Right forelimb (tissue), 1 donor: ENCODE measurements around the gene USP6NL.

Experiments
- DNase-seq: peaks from one replicate; pipeline ENCODE4 v3.0.0-alpha.2; 2018

Gene USP6NL

DNA sequence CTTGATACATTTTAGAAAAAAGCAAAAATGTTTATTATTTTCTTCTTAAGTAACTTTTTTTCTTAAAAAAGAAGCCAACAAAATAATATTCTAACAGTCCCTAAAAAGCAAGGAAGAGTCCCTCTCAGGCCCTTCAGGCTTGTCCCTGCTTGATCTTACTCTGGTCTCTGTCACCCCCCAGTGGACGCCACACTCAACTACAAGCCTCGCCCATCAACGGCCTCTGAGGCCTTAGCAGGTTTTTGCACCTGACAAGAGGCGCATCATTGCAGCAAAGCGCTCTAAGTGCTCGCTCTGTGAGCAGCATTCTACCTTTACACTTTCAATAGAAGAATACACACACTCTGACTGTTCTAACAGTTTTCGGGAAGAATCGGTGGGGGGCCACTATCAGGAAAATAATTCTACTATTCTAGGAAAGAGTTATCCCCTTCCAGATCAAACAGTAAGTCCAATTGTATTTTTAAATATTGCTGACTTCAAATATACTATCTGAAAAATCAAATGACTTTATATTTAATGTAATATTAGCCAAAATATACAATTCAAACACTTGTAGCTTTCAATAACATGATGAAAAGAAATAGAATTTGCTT is 139.2 kb downstream of the USP6NL start:
- DNase-seq = peak; percentile 66

DNA sequence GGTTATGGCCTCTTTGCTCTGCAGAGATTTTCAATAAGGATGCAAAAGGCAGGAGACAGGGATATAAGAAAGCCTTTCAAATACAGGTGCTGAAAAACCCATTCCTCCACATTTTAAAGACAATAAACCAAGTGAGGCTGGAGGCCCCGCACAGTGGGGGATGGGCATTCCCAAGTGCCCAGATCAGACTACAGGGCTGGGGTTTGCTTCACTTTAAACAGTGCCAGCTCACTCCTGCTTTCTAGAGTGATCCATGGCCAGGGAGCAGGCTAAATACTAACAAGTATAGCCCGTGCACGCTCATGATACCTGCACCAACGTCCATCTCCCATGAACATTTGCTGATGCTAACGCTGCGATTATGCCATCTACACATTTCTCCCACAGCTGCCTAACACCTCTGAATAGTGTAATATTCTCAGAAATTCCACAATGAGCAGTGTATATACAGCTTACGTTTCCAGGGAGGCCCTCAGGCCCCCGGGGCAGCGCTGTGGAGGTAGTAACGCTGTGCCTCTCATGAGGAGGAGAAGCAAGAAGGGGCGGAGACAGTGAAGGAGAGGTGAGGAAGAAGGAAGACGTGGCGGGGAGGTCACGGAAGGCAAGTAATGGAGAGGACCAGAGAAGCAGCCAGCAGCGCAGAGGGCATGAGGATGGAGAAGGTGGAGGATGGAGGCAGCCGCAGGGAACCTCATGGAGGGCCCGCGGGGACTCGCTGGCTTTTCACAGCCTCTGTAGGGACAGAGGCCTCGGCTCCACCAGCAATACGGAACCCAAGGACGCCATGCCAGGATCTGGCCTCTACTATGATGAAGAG is 141.7 kb downstream of the USP6NL start:
- DNase-seq = no peak

DNA sequence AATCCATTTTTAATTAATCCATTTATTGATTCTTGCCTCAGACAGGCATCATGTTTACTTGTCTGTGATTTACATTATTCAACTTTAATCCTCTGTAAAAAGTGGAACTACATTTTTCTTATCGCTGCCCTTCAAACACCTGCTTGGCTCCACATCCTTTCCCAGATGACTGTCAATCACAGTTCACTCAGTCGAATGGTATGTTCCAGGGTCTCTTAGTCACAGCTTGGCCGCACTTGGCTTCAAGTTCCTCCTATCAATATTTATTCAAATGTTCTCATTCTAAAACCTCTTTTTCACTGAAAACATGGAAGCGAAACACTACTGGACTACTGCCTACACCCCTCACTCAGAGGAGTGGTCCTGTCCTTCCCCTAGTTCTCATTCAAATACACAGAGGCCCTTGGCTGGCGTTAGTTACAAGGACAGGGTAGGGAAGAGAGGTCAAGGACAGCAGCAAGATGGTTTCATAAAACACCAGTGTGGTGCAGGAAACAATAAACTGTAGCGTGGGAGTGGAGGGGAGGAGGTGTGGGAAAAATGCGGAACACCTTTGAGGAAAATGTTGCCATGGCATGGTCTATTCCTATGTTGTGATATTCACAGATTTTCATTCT is 143.2 kb downstream of the USP6NL start:
- DNase-seq = no peak

DNA sequence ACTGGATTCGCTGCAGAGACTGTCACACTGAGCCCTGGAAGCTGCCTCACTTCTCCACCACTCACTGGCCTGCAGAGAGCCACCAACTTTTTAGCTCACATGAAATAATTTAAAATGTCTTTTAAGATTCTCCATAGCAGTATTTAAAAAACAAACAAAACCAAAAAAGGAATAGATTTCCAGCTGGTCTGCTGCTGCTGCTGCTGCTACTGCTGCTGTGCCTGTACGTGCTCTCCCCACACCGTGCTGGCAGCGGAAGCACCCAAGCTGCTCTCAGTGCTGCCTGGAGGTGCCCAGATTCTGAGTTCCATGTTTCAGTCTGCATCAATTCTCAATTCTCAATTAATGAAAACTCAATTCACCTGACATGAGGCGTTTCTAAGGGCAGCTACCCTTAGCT is 146.0 kb downstream of the USP6NL start:
- no peak for DNase-seq

DNA sequence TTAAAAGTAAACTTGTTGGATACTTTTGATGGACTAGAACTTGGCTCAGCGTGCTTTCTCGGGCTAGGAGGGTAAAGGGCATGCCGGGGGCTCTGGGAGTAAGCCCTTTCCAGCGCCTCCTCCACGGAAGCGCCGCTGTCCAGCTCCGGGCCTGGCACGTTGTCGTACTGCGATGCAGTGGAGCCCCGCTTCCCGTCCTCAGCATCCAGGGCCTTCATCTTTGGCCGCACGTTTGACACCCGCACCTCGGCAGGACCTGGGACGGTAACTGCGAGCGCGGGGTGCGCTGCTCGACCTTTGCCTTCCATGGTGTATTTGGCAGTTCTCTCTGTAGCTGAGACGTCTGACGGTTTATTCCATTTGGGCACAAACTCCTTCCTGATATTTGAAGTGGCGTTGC is 148.3 kb downstream of the USP6NL start:
- DNase-seq = no peak

DNA sequence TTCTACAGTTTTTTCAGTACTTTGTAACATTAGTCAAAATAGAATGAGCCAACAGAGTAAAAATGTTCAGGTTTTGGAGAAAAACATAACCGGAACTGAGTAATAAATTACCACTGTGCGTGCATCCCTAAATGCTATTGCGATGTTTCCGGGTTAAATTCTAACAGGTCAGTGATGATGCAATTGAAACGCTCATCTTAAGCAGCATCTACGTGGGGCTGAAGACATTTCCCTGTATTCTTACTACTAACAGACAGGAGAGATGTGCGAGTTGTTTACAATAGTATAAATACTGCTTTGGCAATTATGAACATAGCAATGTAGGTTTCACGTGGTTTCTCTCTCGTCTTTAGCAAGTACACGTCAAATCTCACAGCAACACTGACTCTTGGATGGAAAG is 149.4 kb downstream of the USP6NL start:
- DNase-seq = no peak

DNA sequence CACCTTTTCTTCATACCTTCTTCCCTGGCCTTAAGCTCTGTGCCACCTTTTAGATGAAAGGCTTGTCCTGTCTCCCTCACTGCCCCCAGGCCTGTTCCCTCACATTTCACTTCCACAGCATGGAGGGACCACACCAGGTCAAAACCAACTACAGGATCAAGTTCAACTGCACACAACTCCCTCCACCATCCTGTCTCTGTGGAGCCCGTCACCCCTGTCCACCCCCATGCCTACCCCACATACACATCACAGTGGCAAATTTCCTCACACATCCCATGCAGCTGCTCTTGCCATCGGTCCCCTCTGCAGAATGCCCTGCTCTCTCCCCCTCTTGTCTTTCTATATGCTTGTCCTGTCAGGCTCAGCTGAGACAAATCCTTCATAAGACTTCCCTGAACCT is 154.1 kb downstream of the USP6NL start:
- DNase-seq = no peak

DNA sequence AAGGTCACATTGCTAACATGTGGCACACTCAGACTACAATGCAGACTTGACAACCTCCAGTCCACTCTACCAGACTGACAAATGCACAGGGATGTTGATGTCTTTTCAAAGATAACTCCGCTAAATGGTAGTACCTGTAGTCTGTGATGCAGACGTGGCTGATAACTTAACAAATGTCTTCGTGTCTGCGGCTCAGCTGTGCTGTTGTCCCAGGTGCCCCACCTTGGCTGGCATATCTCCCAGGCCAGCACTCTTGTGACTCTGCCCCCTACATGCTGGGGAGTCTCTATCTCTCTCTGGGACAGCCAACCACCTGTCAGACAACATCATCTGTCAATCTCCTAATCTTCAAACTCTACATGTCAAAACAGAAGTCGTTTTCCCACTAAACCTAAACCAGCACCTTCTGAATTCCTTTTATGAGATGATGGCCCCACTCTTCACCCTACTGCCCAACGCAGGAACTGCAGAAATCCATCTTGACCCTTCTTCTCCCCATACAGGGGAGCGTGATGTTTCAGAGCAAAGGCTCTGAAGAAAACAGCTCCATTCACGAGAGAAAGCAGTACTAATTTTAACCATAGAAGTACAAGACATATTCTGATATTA is 156.4 kb downstream of the USP6NL start:
- DNase-seq = no peak

DNA sequence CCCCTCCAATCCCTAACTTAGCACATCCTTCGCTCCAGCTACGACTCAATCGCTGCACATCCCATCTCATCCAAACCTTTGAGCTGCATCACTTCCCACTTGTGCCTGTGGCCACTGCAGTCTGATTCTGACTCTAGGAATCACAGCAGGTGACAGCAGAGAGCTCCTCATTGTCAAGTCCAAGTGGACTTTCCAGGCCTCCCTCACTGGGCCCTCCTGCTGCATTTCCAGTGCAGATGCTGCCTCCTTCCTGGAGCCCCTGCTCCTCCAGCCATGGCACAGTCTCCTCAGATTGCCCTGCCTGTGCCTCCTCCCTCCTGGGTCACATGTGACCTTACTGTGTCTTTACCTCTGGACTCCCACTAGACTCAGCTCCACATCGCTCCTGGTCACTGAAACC is 157.3 kb downstream of the USP6NL start:
- no peak for DNase-seq

DNA sequence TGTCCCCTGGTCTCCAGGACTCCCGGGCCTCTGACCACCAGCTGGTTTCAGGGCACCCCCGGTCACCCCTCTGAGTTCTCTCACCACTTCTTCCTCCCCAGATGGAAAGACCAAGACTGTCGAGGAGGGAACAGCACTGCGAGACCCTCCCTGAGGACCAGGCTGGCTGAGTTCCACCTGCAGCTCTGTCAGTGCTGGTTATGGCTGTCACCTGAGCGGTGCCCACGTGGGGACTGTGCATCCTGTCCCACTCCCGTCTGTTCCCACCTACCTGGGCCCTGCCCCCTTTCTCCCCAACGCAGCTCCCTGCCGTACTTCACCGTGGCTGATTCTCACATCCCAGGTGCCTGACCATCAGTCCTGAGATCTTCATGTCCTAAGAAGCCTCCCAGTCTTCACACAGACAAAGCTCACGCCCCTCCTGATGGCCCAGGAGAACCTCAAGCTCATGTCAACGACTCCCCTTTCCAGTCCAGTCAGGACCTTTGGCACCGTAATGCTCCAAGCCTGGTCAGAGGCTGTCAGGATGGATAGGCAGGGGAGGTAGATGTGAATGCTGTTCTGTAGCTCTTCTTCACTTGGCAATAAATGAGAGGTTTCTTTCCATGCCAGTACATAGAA is 159.7 kb downstream of the USP6NL start:
- no peak for DNase-seq

DNA sequence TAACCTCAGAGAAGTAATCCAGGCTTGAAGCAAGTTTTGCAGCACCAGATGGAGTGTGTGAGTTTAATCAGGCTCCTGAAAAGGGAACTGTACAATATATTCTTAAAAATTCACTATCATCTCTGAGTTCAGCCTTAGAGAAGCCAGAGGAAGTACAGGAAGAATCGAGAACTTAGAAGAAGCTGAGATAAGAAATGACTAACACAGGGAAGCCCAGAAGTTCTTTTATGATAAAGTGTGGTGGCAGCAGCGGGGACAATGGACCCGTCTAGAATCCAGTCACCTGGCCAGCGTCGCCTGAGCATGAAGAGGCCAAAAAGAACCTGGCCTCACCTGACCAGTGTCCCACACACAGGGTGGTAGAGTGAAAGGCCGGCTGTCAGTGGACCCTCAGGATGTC is 161.0 kb downstream of the USP6NL start:
- no peak for DNase-seq

DNA sequence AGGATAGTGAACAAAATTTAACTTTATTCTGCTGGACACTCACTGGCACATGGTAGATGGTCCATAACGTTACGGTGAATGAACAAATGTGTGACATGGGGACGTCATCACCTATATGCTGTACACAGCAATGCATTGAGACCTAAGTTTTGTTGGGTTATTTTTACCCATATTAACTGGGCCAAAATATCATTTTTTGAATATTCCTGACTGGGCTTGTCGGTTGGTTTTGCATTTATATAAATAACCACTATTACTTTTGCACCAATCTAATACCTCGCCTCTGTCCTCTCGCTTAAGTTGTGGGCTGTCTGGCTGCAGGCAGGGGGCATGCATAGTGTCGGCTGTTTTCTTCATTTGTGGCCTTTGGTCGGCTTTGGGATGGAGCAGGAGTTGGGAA is 161.7 kb downstream of the USP6NL start:
- DNase-seq = no peak

DNA sequence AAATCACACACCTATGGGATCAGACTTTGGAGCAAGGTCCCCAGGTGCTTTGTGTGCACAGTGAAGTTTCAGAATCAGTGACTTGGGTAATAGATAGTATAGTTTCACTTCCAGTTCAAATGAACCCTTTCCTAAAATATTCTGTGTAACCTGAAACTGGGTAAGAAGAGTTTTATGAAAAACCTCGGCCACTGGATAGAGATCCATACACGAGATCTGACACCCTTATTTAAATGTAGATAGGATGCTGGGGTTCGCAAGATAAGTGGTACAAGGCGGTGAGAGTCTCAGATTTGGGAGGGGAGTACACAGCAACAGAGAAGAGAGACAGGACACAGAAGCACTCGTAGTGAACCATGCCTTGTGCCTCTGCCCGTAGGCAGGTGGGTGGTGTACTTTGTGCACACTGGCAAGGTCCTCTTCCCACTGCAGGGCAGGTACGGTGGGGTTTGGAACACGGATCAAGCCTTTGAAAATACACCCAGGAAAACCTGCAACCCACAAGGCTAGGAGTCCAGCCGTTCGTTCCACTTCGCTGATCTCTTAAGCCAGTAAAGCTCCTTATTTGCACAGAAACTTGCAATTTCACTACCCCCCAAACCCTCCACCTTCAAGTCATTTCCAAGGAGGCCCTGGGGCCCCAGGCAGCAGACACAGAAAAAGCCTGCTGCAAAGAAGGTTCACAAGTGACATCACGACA is 162.8 kb downstream of the USP6NL start:
- no peak for DNase-seq

DNA sequence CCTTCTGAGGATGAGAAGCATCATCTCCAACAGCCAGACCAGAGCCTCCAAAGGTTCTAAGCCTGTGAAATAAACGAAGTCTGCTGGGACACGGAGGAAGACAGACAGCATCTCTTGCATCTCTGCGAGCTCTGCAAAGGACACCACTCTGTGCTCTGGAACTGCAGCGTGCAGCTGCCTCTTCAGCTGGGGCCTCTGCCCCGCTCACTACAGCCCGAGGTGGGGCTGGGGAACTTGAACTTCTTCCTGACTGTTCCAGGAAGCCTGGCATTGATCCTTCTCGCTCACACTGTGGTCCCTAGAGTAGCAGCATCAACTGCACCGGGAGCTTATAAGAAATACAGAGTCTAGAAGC is 163.3 kb downstream of the USP6NL start:
- DNase-seq = no peak

DNA sequence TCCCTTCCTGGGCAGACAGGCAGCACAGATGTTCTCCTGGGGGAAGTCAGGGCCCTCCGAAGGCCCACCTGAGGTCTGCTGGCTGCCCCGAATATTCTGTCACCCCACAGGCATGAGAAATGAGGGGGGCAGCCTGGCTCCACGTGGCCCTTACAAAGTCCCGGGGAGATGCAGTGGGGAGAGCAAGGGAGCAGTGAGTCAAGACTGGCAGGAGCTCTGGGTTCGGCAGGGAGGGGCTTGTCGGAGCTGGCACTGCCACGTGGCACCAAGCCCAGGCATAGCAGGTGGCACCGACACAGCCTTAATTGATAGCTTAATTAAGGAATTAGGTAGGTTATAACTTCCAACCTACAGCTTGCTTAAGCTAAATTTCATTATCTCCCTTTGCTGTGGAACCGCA is 163.9 kb downstream of the USP6NL start:
- DNase-seq = no peak

DNA sequence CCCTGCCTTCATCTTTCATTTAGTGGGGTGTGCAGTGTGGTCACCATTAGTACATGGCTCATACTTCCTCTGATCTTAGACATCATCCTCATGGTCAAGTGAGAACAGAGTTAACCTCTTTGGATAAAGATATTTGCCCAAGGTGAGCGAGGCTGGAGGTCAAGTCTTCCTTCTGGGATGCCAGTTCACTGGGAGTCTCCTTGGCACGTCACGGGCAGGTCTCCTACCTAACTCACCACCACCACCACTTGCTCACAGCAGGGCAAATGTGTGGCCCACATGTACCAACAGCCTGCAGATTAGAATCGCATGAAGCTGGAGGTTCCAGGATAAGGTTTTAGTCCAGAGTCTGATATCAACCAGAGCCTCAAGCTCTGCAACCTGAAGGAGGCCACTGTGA is 164.6 kb downstream of the USP6NL start:
- no peak for DNase-seq

DNA sequence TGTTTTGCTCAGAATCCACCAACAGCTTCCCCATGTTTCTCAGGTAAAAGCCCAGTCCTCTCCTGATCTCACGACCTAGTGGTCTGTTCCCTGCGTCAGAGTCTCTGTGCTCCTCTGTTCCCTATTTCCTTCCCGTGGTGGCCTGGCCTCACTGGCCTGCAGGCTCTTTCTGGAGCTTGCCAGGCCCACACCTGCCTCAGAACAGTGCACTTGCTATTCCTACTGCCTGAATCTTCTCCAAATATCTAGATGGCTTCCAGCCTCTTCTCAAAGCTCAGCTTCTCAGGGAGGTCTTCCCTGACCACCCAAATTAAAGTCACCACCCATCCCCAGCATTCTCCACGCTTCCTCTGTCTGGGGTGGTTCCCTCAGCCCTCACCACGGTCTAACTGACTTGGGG is 165.3 kb downstream of the USP6NL start:
- DNase-seq = no peak

DNA sequence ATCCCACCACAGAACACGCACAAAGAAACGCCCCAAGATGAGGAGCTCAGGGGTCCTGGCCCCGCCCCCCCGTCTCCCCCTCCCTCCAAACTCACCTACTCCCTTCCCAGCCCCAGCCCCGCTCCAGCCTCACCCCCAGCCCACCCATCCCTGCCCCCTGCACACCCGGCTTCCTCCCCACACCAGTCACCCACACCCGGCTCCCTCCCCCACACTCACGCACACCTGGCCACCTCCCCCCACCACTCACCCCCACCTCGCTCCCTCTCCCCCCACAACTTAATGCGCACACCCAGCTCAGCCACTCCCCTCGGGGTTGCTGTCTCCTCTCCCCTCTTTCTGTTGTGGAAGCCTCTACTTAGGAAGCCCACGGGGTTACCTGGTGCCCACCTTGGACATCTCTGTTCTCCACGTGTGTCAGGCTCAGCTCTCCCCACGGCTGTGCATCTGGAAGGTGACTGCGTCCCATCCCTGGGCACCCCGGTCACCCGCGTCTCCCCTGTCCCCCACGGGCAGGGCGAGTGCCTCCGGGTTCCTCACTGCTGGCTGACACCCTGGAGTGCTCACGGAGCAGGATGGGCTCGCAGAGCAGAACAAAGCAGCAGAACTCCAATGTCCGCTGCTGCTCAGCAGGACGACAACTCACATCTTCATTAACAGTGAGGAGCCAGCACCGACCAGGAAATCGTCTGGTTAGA is 166.8 kb downstream of the USP6NL start:
- no peak for DNase-seq

DNA sequence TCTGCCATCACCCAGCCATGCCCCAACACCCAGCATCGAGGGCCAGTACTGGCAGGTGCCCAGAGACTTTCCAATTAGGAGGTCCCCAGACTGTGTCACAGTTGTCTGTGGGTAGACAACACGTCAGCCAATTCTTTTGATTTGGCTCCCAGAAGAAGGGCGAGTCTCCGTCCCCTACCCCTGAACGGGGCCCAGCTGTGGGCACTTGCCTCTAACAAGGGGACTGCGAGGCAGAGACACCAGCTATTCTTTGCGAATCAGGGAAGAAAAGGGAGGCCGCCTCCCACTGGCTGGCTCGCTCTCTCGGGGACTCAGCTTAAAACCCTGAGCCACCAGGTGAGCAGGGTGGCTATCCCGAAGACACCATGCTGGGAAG is 167.3 kb downstream of the USP6NL start:
- no peak for DNase-seq

DNA sequence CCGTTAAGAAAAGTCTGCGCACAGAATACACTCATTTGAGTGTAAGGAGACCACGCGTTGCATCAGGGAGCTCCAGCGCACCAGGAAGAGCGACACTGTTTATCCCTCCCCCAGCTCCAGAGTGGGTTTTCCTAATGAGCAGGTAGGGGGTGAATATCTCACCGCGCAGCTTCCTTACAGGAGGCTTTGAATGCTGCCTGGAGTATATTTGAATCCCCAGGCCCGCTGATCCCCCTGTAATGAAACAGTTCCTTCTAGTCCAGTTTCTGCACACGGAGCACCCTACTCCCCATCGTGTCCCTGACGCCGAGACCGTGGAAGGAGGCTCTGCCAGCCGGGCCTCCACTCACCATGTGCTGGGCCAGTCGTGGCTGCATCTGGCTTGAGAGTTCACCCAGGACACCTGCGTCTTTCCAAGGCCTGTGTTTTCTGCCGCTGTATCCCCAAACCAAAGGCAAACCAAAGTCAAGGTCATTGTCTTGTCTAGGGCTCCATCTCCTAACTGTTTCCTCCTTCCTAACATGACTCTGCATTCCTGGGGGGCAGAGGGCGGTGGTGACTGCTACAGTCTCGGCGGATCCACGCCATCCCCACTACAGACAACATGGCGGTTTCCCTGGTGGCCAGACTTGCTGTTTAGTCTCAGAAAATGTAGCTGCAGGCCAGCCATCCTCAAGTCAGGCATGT is 167.8 kb downstream of the USP6NL start:
- no peak for DNase-seq

DNA sequence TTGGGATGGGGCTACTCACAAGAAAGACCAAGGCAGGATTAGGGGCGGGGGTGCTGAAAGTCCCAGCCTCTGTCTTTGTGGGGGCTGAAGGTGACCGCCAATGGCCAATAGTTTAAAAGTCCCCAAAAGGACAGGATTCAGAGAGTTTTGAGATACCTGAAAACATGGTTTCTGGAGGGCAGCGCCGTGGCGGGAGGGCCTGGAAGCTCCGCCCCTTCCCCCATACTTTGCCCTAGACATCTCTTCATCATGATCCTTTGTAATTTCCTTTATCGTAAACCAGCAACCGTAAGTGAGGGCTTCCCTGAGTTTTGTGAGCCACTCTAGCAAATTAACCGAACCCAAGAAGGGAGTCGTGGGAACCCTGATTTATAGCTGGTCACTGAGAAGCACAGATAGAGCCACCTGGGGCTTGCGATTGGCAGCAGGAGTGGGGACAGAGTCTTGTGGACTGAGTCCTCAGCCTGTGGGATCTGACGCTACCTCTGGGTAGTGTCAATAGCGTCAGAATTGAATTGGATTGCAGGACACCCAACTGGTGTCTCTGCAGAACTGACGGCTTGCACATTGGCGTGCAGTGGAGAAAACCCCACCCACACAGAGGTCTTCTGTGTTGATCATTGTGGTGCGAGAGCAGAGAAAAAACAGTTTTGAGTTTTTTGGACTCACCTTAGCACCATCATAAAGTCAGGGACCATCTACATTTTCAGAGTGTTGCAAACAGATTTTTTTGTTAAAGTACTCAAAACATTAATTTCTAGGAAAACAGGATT is 169.3 kb downstream of the USP6NL start:
- no peak for DNase-seq
